Stimulated activated naive CD8-positive, alpha-beta T cell treated with anti-CD3 and anti-CD28 coated beads, Interleukin-15, amount 100 ng/mL, for 72 hours (primary cell): Measurements from ENCODE around the gene HDAC3.

Experiments used
- ATAC-seq: fragments of 150-1000 bp; cut with Tn5 transposase; 2 replicates; pipeline ENCODE4 v1.10.0; 2021; ENCODE audit warnings: mild to moderate bottlenecking, moderate library complexity
- DNase-seq, 2 donors: peaks; one replicate each; pipeline ENCODE4 v3.0.0; 2021 to 2022
- H3K27ac Mint-ChIP-seq, 2 donors: one replicate each; pipeline ENCODE4 v1.8.0; 2022; ENCODE audit warnings: mild to moderate bottlenecking in 2 of 2, mixed read lengths in 2 of 2, moderate library complexity in 2 of 2
- H3K27me3 Mint-ChIP-seq: one replicate; pipeline ENCODE4 v1.8.0; 2022; ENCODE audit warnings: mixed read lengths
- H3K4me1 Mint-ChIP-seq: one replicate; pipeline ENCODE4 v1.8.0; 2022; ENCODE audit warnings: mild to moderate bottlenecking, mixed read lengths
- H3K4me3 Mint-ChIP-seq, 2 donors: one replicate each; pipeline ENCODE4 v1.8.0; 2022; ENCODE audit warnings: mild to moderate bottlenecking in 2 of 2, mixed read lengths in 2 of 2, moderate library complexity in 1 of 2
- H3K9me3 Mint-ChIP-seq, 2 donors: one replicate each; pipeline ENCODE4 v1.8.0; 2022; ENCODE audit warnings: mixed read lengths in 2 of 2

The HDAC3 gene

GRCh38 chr5:141636413-141637122 lies at the start of gene HDAC3, which contains the start of gene RELL2:
Gene HDAC3, minus strand, starts transcription at chr5:141636849. Its CDS starts 59 bp downstream, at chr5:141636790.
Gene RELL2, plus strand, starts transcription at chr5:141636997. Its CDS starts 1,229 bp downstream, at chr5:141638226.
- no peaks in the 10 kb centered on the region for H3K9me3 Mint-ChIP-seq
- peaks cover 51% of the 10 kb centered on the region for H3K4me1 Mint-ChIP-seq
- H3K4me3 Mint-ChIP-seq, result peak within 1 kb of the TSS; percentile 97 to 100
- DNase-seq (peak; percentile 94 to 95), ATAC-seq (peak; percentile 87)
- H3K27me3 Mint-ChIP-seq, result no peaks in the 10 kb centered on the region
- H3K27ac Mint-ChIP-seq, result peak within 1 kb of the TSS; percentile 93 to 95

DNA sequence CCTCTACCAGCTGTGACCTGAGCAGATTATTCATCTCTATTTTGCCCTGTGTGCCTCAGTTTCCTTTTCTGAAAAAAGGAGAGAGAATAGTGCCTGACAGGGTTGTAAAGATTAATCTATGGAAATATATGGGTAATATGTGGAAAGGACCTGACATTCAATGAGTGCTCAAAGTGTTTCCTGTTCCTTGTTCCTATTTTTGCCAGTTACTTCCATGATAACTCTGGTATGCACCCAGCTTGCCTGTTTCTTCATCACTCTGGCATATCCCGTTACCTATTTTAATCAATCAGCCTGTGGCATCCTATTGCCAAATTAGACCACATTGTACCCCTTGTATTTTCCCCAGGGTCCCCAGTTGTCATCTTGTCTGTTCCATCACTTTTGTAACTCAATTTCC lies 48.9 kb upstream of the HDAC3 start:
- Mint-ChIP-seq H3K9me3 (no peaks in the 10 kb centered on the region), H3K4me1 (peaks cover 33% of the 10 kb centered on the region), H3K27me3 (peaks cover 7% of the 10 kb centered on the region), H3K27ac (no peak overlapping the region), H3K4me3 (no peak overlapping the region)
- ATAC-seq (no peak), DNase-seq (no peak)

GRCh38 chr5:141683596-141684141 lies 47.0 kb upstream of the HDAC3 start:
- no peak overlapping the region for H3K27ac Mint-ChIP-seq

DNA sequence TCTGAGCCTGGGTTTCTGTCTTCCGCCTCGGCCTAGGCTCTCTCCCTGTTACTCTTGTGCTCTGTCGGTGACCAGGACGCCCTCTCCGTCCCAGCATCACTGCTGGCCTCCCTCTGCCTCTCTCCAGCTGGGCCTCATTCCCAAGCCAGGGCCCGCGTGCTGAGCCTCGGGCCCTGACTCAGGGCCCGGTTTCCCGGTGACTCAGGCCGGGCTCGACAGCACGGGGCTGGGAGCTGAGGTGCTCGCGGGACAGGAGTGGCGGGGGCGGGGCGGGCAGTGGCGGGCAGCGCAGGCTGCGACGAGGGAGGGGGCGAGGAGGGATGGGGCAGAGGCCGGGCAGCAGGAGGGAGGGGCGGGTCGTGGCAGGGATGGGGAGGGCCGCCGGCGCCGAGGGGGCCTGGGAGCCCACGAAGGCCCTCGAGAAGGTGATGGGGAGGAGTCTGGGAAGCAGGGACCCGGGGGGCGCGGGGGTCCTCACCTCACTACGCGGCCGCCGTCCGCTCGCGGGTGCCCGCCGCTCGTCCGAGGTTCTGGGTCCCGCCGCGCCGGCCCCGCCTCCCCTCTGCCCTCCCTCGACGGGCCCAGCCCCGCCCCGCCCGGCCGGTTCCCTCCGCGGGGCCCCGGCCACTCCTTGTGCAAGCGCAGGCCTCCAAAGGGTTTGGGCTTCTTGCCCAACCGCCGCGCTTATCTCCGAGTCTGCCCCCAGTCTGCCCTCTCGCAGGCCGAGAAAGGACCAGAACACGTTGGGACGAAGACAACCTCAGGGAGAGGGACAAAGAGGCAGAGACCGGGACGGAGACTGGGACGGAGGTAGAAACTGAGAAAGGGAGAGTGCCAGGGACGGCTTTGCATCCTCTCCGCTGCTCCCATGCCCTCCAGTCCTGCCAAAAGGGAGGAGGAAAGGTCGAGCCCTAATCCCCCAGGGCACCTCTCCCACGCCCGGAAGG lies 45.3 kb upstream of the HDAC3 start, which contains the start of gene ARAP3:
Gene ARAP3, minus strand, starts transcription at position 536 of the 947 bp plus-strand sequence. CDS start 1,744 bp downstream, outside the sequence.
- Mint-ChIP-seq H3K27me3 (no peaks in the 10 kb centered on the region), H3K4me1 (peaks cover 35% of the 10 kb centered on the region), H3K27ac (peak within 1 kb of the TSS; percentile 43 to 89), H3K9me3 (no peaks in the 10 kb centered on the region), H3K4me3 (peak within 1 kb of the TSS; percentile 87 to 88)
- DNase-seq (peak; percentile 45 to 48), ATAC-seq (peak; percentile 83)

More at GRCh38 chr5:141683596-141684141, 47.0 kb upstream of the HDAC3 start:
- ATAC-seq (no peak), DNase-seq (no peak)
- peaks cover 35% of the 10 kb centered on the region for H3K4me1 Mint-ChIP-seq
- H3K27me3 Mint-ChIP-seq, result no peaks in the 10 kb centered on the region
- H3K9me3 Mint-ChIP-seq, result no peaks in the 10 kb centered on the region
- no peak overlapping the region for H3K4me3 Mint-ChIP-seq

DNA sequence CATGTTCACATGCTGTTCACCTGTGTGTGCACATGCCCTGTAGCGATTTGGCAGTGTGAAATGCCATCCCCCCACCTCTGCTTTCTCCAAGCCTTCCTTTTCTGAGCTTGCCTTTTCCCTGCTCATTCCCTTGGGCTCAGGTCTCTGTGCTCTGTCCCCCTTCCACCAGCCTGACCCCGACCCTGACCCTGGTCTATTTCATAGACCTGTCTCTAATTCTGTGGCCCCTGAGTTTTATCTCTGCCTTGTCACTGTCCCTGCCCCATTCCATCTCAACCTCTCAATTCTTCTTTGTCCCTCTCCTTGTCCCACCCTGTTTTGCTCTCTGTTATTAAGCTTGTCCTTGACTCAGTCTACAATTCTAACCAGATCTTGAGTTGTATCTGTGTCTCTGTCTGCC lies 44.6 kb upstream of the HDAC3 start:
- peak overlapping the region in 1 of 2 donors; percentile 15 for H3K27ac Mint-ChIP-seq
- H3K4me1 Mint-ChIP-seq, result peaks cover 35% of the 10 kb centered on the region
- H3K4me3 Mint-ChIP-seq, result peak overlapping the region; percentile 64 to 87
- ATAC-seq (peak; percentile 6), DNase-seq (no peak)
- no peaks in the 10 kb centered on the region for H3K27me3 Mint-ChIP-seq
- no peaks in the 10 kb centered on the region for H3K9me3 Mint-ChIP-seq

- Mint-ChIP-seq H3K27ac (no peak overlapping the region), H3K27me3 (no peaks in the 10 kb centered on the region), H3K9me3 (no peaks in the 10 kb centered on the region), H3K4me3 (peak overlapping the region; percentile 42 to 87), H3K4me1 (peaks cover 35% of the 10 kb centered on the region)
- DNase-seq (no peak), ATAC-seq (no peak)
Observed at GRCh38 chr5:141680751-141681201, 44.1 kb upstream of the HDAC3 start.

GRCh38 chr5:141680178-141680577 lies 43.5 kb upstream of the HDAC3 start:
- no peak overlapping the region for H3K27ac Mint-ChIP-seq
- H3K4me1 Mint-ChIP-seq, result peaks cover 35% of the 10 kb centered on the region
- H3K9me3 Mint-ChIP-seq, result no peaks in the 10 kb centered on the region
- no peaks in the 10 kb centered on the region for H3K27me3 Mint-ChIP-seq
- H3K4me3 Mint-ChIP-seq, result no peak overlapping the region
- ATAC-seq, result no peak
- DNase-seq, result no peak

DNA sequence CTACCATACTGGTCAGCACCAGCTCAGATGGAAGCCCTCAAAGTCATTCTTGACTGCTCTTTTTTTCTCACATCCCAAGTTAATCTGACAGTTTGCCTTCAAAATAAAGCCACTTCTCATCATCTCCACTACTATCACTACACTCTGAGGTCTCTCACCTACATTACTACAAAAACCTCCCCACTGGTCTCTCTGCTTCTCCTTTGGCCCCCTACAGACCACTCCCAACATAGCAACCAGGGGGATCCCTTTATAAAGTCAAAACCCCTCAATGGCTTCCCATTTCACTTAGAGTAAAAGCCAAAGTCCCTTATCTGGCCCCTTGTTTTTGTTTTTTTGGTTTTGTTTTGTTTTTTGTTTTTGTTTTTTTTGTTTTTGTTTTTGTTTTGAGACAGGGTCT lies 40.8 kb upstream of the HDAC3 start:
- no peak overlapping the region for H3K4me3 Mint-ChIP-seq
- H3K4me1 Mint-ChIP-seq, result peaks cover 18% of the 10 kb centered on the region
- H3K27ac Mint-ChIP-seq, result no peak overlapping the region
- no peaks in the 10 kb centered on the region for H3K27me3 Mint-ChIP-seq
- H3K9me3 Mint-ChIP-seq, result no peaks in the 10 kb centered on the region
- ATAC-seq, result no peak
- DNase-seq, result no peak

GRCh38 chr5:141675672-141676071 lies 39.0 kb upstream of the HDAC3 start:
- no peak overlapping the region for H3K4me3 Mint-ChIP-seq
- H3K9me3 Mint-ChIP-seq, result no peaks in the 10 kb centered on the region
- H3K27ac Mint-ChIP-seq, result no peak overlapping the region
- H3K4me1 Mint-ChIP-seq, result peaks cover 3% of the 10 kb centered on the region
- ATAC-seq (no peak), DNase-seq (no peak)
- no peaks in the 10 kb centered on the region for H3K27me3 Mint-ChIP-seq

GRCh38 chr5:141674747-141675146 lies 38.1 kb upstream of the HDAC3 start:
- no peak overlapping the region for H3K4me3 Mint-ChIP-seq
- DNase-seq, result no peak
- H3K27ac Mint-ChIP-seq, result no peak overlapping the region
- H3K4me1 Mint-ChIP-seq, result no peaks in the 10 kb centered on the region
- H3K9me3 Mint-ChIP-seq, result no peaks in the 10 kb centered on the region
- no peaks in the 10 kb centered on the region for H3K27me3 Mint-ChIP-seq
- no peak for ATAC-seq

- no peaks in the 10 kb centered on the region for H3K27me3 Mint-ChIP-seq
- DNase-seq, result no peak
- H3K4me3 Mint-ChIP-seq, result no peak overlapping the region
- no peaks in the 10 kb centered on the region for H3K9me3 Mint-ChIP-seq
- H3K4me1 Mint-ChIP-seq, result no peaks in the 10 kb centered on the region
- no peak overlapping the region for H3K27ac Mint-ChIP-seq
- no peak for ATAC-seq
Observed at GRCh38 chr5:141672841-141673813, 36.5 kb upstream of the HDAC3 start.

- H3K27me3 Mint-ChIP-seq, result no peaks in the 10 kb centered on the region
- H3K27ac Mint-ChIP-seq, result peak overlapping the region in 1 of 2 donors; percentile 20
- no peaks in the 10 kb centered on the region for H3K9me3 Mint-ChIP-seq
- ATAC-seq (no peak), DNase-seq (no peak)
- H3K4me3 Mint-ChIP-seq, result no peak overlapping the region
- H3K4me1 Mint-ChIP-seq, result no peaks in the 10 kb centered on the region
Observed at GRCh38 chr5:141672071-141672840, 35.6 kb upstream of the HDAC3 start.

- H3K4me3 Mint-ChIP-seq, result no peak overlapping the region
- no peak overlapping the region for H3K27ac Mint-ChIP-seq
- no peaks in the 10 kb centered on the region for H3K27me3 Mint-ChIP-seq
- no peak for DNase-seq
- peaks cover 7% of the 10 kb centered on the region for H3K4me1 Mint-ChIP-seq
- H3K9me3 Mint-ChIP-seq, result no peaks in the 10 kb centered on the region
- no peak for ATAC-seq
Observed at GRCh38 chr5:141669520-141669919, 32.9 kb upstream of the HDAC3 start.
